GM12878 (cell line): ENCODE data around the gene MAST2. TPM values are rescaled to one million over a fixed set of nuclear protein-coding genes. Genes with fewer than 3 reads are reported as not detected.

ENCODE experiments used
- ATAC-seq: fragments of 200-7000 bp; cut with Tn5 transposase; 3 replicates; pipeline ENCODE4 v1.9.1; 2020; ENCODE audit warnings: mild to moderate bottlenecking, moderate library complexity
- BruUV-seq: library from RNA; stranded (reverse); fragments of 400-500 nt; replicated peaks from 2 replicates; lab custom pipeline; 2021; lab: Mats Ljungman, UMichigan
- CTCF ChIA-PET: fragments of 300-600 bp; sonication (Branson Sonifier 250); formaldehyde crosslinking; extraction: SDS; loops from one replicate; lab custom pipeline; 2021; ENCODE audit warnings: inconsistent platforms; lab: Yijun Ruan, JAX
- POLR2A ChIA-PET: fragments of 350-600 bp; formaldehyde crosslinking; extraction: SDS; loops from one replicate; lab custom pipeline; 2021; ENCODE audit warnings: inconsistent platforms; lab: Charles Lee
- RAD21 ChIA-PET: fragments of 300-600 bp; sonication (Branson Sonifier 250); formaldehyde crosslinking; loops from one replicate; lab custom pipeline; 2023; ENCODE audit warnings: antibody characterized with exemption; ENCODE audit not compliant: unreplicated experiment; lab: Charles Lee
- SMC1A ChIA-PET: fragments of 300-600 bp; sonication (Branson Sonifier 250); formaldehyde crosslinking; loops from one replicate; lab custom pipeline; 2023; ENCODE audit not compliant: unreplicated experiment, uncharacterized antibody; lab: Charles Lee
- DNase-seq: peaks from one replicate; pipeline ENCODE4 v3.0.0-alpha.2; 2011; ENCODE audit warnings: low read depth, low spot score
- FAIRE-seq: peaks from 3 replicates; lab custom pipeline; 2011; peaks lifted over from hg19 to GRCh38; lab: Jason Lieb, UNC
- H2AFZ ChIP-seq: 2 replicates; pipeline ENCODE4 v1.6.0; 2011; ENCODE audit warnings: low read depth, low read length, control low read depth; ENCODE audit not compliant: control insufficient read depth
- H3K27ac ChIP-seq: 2 replicates; pipeline ENCODE4 v1.5.1; 2011; ENCODE audit warnings: control low read depth; ENCODE audit not compliant: control insufficient read depth, insufficient read depth
- H3K27me3 ChIP-seq, 2 experiments: replicated peaks in 1 of 2; 2 replicates each; pipeline versions ENCODE4 v1.6.0 to v1.6.1; 2011; ENCODE audit warnings: low read length in 1 of 2; ENCODE audit not compliant: control insufficient read depth in 2 of 2, insufficient read depth in 2 of 2
- H3K36me3 ChIP-seq, 2 experiments: 2 replicates each; pipeline ENCODE4 v1.5.1; 2011; ENCODE audit warnings: low read length in 1 of 2; ENCODE audit not compliant: control insufficient read depth in 2 of 2, insufficient read depth in 2 of 2
- H3K4me1 ChIP-seq: 2 replicates; pipeline ENCODE4 v1.6.1; 2011; ENCODE audit warnings: mild to moderate bottlenecking, low read length, moderate library complexity, mixed read lengths; ENCODE audit not compliant: control insufficient read depth, insufficient read depth
- H3K4me2 ChIP-seq: 2 replicates; pipeline ENCODE4 v1.6.0; 2011; ENCODE audit warnings: control low read depth; ENCODE audit not compliant: control insufficient read depth, insufficient read depth
- H3K4me3 ChIP-seq: fragments of 200-600 bp; sonication (generic); 2 replicates; pipeline ENCODE4 v1.5.1; 2016
- H3K79me2 ChIP-seq: 2 replicates; pipeline ENCODE4 v1.6.0; 2011; ENCODE audit warnings: low read length; ENCODE audit not compliant: control insufficient read depth, insufficient read depth
- H3K9ac ChIP-seq: 2 replicates; pipeline ENCODE4 v1.8.0; 2011; ENCODE audit warnings: low read length, control low read depth, mixed read lengths; ENCODE audit not compliant: control insufficient read depth, insufficient read depth
- H3K9me3 ChIP-seq: replicated peaks from 3 replicates; pipeline ENCODE4 v1.5.1; 2011; ENCODE audit warnings: mild to moderate bottlenecking, low read length; ENCODE audit not compliant: control insufficient read depth, insufficient read depth
- H4K20me1 ChIP-seq: 2 replicates; pipeline ENCODE4 v1.6.0; 2011; ENCODE audit not compliant: control insufficient read depth, insufficient read depth
- CBX5 ChIP-seq: sonication (generic); IDR thresholded peaks from 2 replicates; pipeline ENCODE4 v1.6.1; 2016; ENCODE audit warnings: low read depth, moderate library complexity, mild to moderate bottlenecking, inconsistent platforms
- CHD2 ChIP-seq: IDR thresholded peaks from 2 replicates; pipeline ENCODE4 v1.6.1; 2011; ENCODE audit warnings: low read depth, low read length, improper control_type of control experiment, borderline replicate concordance
- MTA3 ChIP-seq: IDR thresholded peaks from 2 replicates; pipeline ENCODE4 v1.6.1; 2012; ENCODE audit warnings: low read length, inconsistent platforms, borderline replicate concordance
- NR2C1 ChIP-seq: fragments of 450-650 bp; IDR thresholded peaks from 2 replicates; pipeline ENCODE4 v1.6.1; 2017; ENCODE audit warnings: antibody characterized with exemption, mild to moderate bottlenecking, moderate library complexity
- ZNF592 ChIP-seq: fragments of 450-650 bp; IDR thresholded peaks from 2 replicates; pipeline ENCODE4 v1.6.1; 2017; ENCODE audit warnings: mild to moderate bottlenecking, moderate library complexity
- ZNF687 ChIP-seq: fragments of 450-650 bp; IDR thresholded peaks from 2 replicates; pipeline ENCODE4 v1.6.1; 2017; ENCODE audit warnings: mild to moderate bottlenecking, moderate library complexity
- ZZZ3 ChIP-seq: IDR thresholded peaks from 2 replicates; pipeline ENCODE4 v1.6.1; 2011; ENCODE audit warnings: low read depth; ENCODE audit not compliant: control insufficient read depth, insufficient read length
- WGBS: methylation state at CpG from one replicate; pipeline ENCODE4 v1.1.6; 2016; ENCODE audit warnings: low lambda C conversion rate; ENCODE audit not compliant: insufficient replicate concordance, insufficient coverage; ENCODE audit errors: missing lambda C conversion rate; 5-methylcytosine and 5-hydroxymethylcytosine counted together
- in situ Hi-C: fragments of 300-500 bp; cut with MboI; formaldehyde crosslinking; loops from 9 replicates; pipeline ENCODE4 v1.14.3; 2018; ENCODE audit warnings: mixed read lengths
- intact Hi-C: fragments of 100-400 bp; cut with micrococcal nuclease; formaldehyde crosslinking; loops from one replicate; pipeline ENCODE4 v1.14.2; 2022; ENCODE audit not compliant: unreplicated experiment
- polyA plus RNA-seq, 11 experiments: library from polyadenylated mRNA; depleted of rRNA in 4 of 11; unstranded in 6 of 11; stranded (reverse) in 5 of 11; fragments of >200 nt; fragmentation: Nextera tagmentation in 4 of 11; fragmentation: Illumina TruSeq in 1 of 11; extraction: Ambion mirVana in 4 of 11; extraction: Trizol in 1 of 11; gene quantifications; 1 replicate in 1 of 11; 2 replicates in 10 of 11; pipeline versions ENCODE4 v1.2.1 to v1.2.3, GENCODE V29; 2011 to 2016; ENCODE audit warnings: inconsistent platforms in 2 of 11, missing spikeins in 2 of 11, low read depth in 1 of 11
- total RNA-seq, 4 experiments: library from RNA; depleted of rRNA in 3 of 4; stranded (reverse); fragments of >200 nt in 3 of 4; fragmentation: Illumina TruSeq in 1 of 4; extraction: Trizol in 1 of 4; gene quantifications; 2 replicates each; pipeline versions ENCODE4 v1.2.1 to v1.2.3, GENCODE V29; 2013 to 2021

Gene MAST2
- total and polyA plus RNA-seq, 10 of the 15 experiments (the other 5 are each of a cell fraction or from before 2014, with no cell fraction given) = 1.0 to 28.7 (median 13.8) TPM

GRCh38 chr1:45867697-45868348 is 64.4 kb downstream of the MAST2 start:
- DNase-seq = no peak
- RAD21 ChIA-PET = no interaction called here
- intact Hi-C loops = no loop called here

More at GRCh38 chr1:45867697-45868348, 64.4 kb downstream of the MAST2 start:
- POLR2A ChIA-PET = interaction anchor here (1.3 kb wide), 1 partner anchor 17 kb away, joined by 5 read pairs; no protein-coding TSS in a partner anchor
- in situ Hi-C loops = no loop called here
- H3K4me2 ChIP-seq = no peak overlapping the region
- H2AFZ ChIP-seq = no peak overlapping the region
- TF ChIP-seq NR2C1 (no peak), CBX5 (no peak), ZNF592 (no peak), ZNF687 (no peak), MTA3 (no peak), ZZZ3 (no peak), CHD2 (no peak)
- CTCF ChIA-PET = interaction anchor here (1.6 kb wide), 1 partner anchor 11 kb away, joined by 4 read pairs; no protein-coding TSS in a partner anchor
- ATAC-seq = peak; percentile 46
- no peak for FAIRE-seq
- H4K20me1 ChIP-seq = no peaks in the 10 kb centered on the region
- WGBS = 97% methylated on average over 2 of the region's 2 CpGs
- H3K4me1 ChIP-seq = peaks cover 8% of the 10 kb centered on the region
- no peaks in the 10 kb centered on the region for H3K36me3 ChIP-seq
- H3K79me2 ChIP-seq = no peaks in the 10 kb centered on the region; the same call in 1 of the 2 replicates
- no peak overlapping the region for H3K27ac ChIP-seq
- H3K9ac ChIP-seq = no peak overlapping the region
- no peak overlapping the region for H3K4me3 ChIP-seq
- BruUV-seq = no TSS peak
- no peaks in the 10 kb centered on the region for H3K9me3 ChIP-seq
- SMC1A ChIA-PET = interaction anchor here (0.6 to 1.4 kb wide), 2 partner anchors 12 kb away, joined by 3 read pairs; no protein-coding TSS in a partner anchor
- no peaks in the 10 kb centered on the region for H3K27me3 ChIP-seq
